GM23248 (cell line): ENCODE results near the gene PSMC6.

Experiments used
- EZH2 ChIP-seq: fragments of 200-600 bp; sonication (generic); IDR thresholded peaks from 2 replicates; pipeline ENCODE4 v1.6.1; 2018; ENCODE audit warnings: antibody characterized with exemption, mild to moderate bottlenecking; ENCODE audit not compliant: insufficient read depth, poor library complexity, severe bottlenecking
- EZH2phosphoT487 ChIP-seq: fragments of 200-600 bp; sonication (generic); IDR thresholded peaks from 2 replicates; pipeline ENCODE4 v1.6.1; 2018; ENCODE audit warnings: antibody characterized with exemption, moderate library complexity, mild to moderate bottlenecking, low read depth; ENCODE audit not compliant: insufficient read depth

- no peak for TF ChIP-seq EZH2
- TF ChIP-seq EZH2phosphoT487: no peak
Observed at GRCh38 chr14:52693532-52693931, 13.5 kb upstream of the PSMC6 start.
